ENCODE measurements around the gene NT5DC1. TPM values are rescaled to one million over a fixed set of nuclear protein-coding genes. Genes with fewer than 3 reads are reported as not detected.

NT5DC1 gene
- total and polyA plus RNA-seq, 10 of the 15 experiments (the other 5 are each of a cell fraction or from before 2014, with no cell fraction given): 40.8 to 140 (median 66.8) TPM

DNA sequence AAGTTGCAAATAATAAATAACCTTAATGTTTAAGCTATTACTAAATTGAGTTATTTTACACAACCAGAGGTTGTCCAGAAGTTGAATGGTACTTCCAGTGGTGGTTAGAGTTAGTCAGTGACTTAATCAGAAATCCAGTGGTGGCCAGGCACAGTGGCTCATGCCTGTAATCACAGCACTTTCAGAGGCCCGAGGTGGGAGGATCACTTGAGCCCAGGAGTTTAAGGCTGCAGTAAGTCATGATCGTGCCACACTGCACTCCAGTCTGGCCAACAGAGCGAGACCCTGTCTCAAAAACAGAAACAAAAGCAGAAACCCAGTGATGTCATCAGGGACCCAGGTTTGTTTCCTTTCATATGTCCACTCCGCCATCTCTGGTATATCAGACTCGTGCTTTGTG is 118.2 kb downstream of the NT5DC1 start:
- FAIRE-seq: no peak
- no peak for ATAC-seq
- 60% methylated on average over 5 of the region's 5 CpGs for WGBS (ENCODE audit: insufficient coverage, insufficient replicate concordance, low lambda C conversion rate, missing lambda C conversion rate)
- ChIA-PET POLR2A (no interaction called here), RAD21 (ENCODE audit: unreplicated experiment) (interaction anchor here (1.4 to 1.7 kb wide), 2 partner anchors 69 to 118 kb away, joined by 3 to 4 read pairs; no protein-coding TSS in a partner anchor), CTCF (interaction anchor here (1.1 to 3.0 kb wide), 19 partner anchors 10 to 342 kb away, joined by 3 to 45 read pairs (median 8); partner anchors contain the start of gene TSPYL1), SMC1A (ENCODE audit: uncharacterized antibody, unreplicated experiment) (interaction anchor here (0.7 to 1.5 kb wide), 6 partner anchors 11 to 345 kb away, joined by 3 to 5 read pairs (median 3); partner anchors contain the start of gene DSE)
- Histone ChIP-seq H3K36me3 (ENCODE audit: control insufficient read depth in 2 of 2, insufficient read depth in 2 of 2, low read length in 1 of 2) (peaks cover 0 to 5% of the 10 kb centered on the region in 2 experiments; a peak in 2 of 4 replicates), H3K9me3 (replicated peaks; ENCODE audit: control insufficient read depth, insufficient read depth, low read length) (no peaks in the 10 kb centered on the region), H3K27me3 (replicated peaks in 1 of 2; ENCODE audit: control insufficient read depth in 2 of 2, insufficient read depth in 2 of 2, low read length in 1 of 2) (no peaks in the 10 kb centered on the region), H3K4me3 (no peak overlapping the region), H3K4me1 (ENCODE audit: control insufficient read depth, insufficient read depth, low read length) (no peaks in the 10 kb centered on the region), H3K79me2 (ENCODE audit: control insufficient read depth, insufficient read depth, low read length) (no peaks in the 10 kb centered on the region), H2AFZ (ENCODE audit: control insufficient read depth, low read depth, low read length) (no peak overlapping the region), H4K20me1 (ENCODE audit: control insufficient read depth, insufficient read depth) (no peaks in the 10 kb centered on the region), H3K27ac (ENCODE audit: control insufficient read depth, insufficient read depth) (no peak overlapping the region), H3K9ac (ENCODE audit: control insufficient read depth, insufficient read depth, low read length) (no peak overlapping the region), H3K4me2 (ENCODE audit: control insufficient read depth, insufficient read depth) (no peak overlapping the region)
- no peak for DNase-seq (ENCODE audit: low read depth, low spot score)
- intact Hi-C loops (cut with micrococcal nuclease; ENCODE audit: unreplicated experiment): loop anchor here (5.0 kb wide), 1 partner anchor 313 kb away; no protein-coding TSS in a partner anchor
- in situ Hi-C loops (cut with MboI): no loop called here
- no TSS peak for BruUV-seq (replicated peaks)
- TF ChIP-seq, protein P1, sequence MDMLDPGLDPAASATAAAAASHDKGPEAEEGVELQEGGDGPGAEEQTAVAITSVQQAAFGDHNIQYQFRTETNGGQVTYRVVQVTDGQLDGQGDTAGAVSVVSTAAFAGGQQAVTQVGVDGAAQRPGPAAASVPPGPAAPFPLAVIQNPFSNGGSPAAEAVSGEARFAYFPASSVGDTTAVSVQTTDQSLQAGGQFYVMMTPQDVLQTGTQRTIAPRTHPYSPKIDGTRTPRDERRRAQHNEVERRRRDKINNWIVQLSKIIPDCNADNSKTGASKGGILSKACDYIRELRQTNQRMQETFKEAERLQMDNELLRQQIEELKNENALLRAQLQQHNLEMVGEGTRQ (IDR thresholded peaks at IDR 0.05; ENCODE audit: borderline replicate concordance, low read depth, low read length): no peak
- TF ChIP-seq HDGF (IDR thresholded peaks at IDR 0.05) (no peak), CHD2 (IDR thresholded peaks at IDR 0.05; ENCODE audit: borderline replicate concordance, low read depth, low read length) (no peak), SMAD1 (IDR thresholded peaks at IDR 0.05; ENCODE audit: low read depth, partially characterized antibody) (no peak), NBN (IDR thresholded peaks at IDR 0.05) (no peak), GABPA (IDR thresholded peaks at IDR 0.05; ENCODE audit: low read depth) (no peak), FOS (IDR thresholded peaks at IDR 0.05; ENCODE audit: borderline replicate concordance, extremely low read depth, insufficient read length) (no peak)
- TF ChIP-seq, protein P2, sequence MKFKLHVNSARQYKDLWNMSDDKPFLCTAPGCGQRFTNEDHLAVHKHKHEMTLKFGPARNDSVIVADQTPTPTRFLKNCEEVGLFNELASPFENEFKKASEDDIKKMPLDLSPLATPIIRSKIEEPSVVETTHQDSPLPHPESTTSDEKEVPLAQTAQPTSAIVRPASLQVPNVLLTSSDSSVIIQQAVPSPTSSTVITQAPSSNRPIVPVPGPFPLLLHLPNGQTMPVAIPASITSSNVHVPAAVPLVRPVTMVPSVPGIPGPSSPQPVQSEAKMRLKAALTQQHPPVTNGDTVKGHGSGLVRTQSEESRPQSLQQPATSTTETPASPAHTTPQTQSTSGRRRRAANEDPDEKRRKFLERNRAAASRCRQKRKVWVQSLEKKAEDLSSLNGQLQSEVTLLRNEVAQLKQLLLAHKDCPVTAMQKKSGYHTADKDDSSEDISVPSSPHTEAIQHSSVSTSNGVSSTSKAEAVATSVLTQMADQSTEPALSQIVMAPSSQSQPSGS (IDR thresholded peaks at IDR 0.05; ENCODE audit: low read length): no peak
- TF ChIP-seq, protein P3, sequence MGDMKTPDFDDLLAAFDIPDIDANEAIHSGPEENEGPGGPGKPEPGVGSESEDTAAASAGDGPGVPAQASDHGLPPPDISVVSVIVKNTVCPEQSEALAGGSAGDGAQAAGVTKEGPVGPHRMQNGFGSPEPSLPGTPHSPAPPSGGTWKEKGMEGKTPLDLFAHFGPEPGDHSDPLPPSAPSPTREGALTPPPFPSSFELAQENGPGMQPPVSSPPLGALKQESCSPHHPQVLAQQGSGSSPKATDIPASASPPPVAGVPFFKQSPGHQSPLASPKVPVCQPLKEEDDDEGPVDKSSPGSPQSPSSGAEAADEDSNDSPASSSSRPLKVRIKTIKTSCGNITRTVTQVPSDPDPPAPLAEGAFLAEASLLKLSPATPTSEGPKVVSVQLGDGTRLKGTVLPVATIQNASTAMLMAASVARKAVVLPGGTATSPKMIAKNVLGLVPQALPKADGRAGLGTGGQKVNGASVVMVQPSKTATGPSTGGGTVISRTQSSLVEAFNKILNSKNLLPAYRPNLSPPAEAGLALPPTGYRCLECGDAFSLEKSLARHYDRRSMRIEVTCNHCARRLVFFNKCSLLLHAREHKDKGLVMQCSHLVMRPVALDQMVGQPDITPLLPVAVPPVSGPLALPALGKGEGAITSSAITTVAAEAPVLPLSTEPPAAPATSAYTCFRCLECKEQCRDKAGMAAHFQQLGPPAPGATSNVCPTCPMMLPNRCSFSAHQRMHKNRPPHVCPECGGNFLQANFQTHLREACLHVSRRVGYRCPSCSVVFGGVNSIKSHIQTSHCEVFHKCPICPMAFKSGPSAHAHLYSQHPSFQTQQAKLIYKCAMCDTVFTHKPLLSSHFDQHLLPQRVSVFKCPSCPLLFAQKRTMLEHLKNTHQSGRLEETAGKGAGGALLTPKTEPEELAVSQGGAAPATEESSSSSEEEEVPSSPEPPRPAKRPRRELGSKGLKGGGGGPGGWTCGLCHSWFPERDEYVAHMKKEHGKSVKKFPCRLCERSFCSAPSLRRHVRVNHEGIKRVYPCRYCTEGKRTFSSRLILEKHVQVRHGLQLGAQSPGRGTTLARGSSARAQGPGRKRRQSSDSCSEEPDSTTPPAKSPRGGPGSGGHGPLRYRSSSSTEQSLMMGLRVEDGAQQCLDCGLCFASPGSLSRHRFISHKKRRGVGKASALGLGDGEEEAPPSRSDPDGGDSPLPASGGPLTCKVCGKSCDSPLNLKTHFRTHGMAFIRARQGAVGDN (IDR thresholded peaks at IDR 0.05): no peak
- TF ChIP-seq, protein P4, sequence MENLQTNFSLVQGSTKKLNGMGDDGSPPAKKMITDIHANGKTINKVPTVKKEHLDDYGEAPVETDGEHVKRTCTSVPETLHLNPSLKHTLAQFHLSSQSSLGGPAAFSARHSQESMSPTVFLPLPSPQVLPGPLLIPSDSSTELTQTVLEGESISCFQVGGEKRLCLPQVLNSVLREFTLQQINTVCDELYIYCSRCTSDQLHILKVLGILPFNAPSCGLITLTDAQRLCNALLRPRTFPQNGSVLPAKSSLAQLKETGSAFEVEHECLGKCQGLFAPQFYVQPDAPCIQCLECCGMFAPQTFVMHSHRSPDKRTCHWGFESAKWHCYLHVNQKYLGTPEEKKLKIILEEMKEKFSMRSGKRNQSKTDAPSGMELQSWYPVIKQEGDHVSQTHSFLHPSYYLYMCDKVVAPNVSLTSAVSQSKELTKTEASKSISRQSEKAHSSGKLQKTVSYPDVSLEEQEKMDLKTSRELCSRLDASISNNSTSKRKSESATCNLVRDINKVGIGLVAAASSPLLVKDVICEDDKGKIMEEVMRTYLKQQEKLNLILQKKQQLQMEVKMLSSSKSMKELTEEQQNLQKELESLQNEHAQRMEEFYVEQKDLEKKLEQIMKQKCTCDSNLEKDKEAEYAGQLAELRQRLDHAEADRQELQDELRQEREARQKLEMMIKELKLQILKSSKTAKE (IDR thresholded peaks at IDR 0.05; ENCODE audit: low read depth, poor library complexity, severe bottlenecking): no peak
- TF ChIP-seq, protein P5, sequence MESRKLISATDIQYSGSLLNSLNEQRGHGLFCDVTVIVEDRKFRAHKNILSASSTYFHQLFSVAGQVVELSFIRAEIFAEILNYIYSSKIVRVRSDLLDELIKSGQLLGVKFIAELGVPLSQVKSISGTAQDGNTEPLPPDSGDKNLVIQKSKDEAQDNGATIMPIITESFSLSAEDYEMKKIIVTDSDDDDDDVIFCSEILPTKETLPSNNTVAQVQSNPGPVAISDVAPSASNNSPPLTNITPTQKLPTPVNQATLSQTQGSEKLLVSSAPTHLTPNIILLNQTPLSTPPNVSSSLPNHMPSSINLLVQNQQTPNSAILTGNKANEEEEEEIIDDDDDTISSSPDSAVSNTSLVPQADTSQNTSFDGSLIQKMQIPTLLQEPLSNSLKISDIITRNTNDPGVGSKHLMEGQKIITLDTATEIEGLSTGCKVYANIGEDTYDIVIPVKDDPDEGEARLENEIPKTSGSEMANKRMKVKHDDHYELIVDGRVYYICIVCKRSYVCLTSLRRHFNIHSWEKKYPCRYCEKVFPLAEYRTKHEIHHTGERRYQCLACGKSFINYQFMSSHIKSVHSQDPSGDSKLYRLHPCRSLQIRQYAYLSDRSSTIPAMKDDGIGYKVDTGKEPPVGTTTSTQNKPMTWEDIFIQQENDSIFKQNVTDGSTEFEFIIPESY (IDR thresholded peaks at IDR 0.05): no peak
- TF ChIP-seq, protein P6, sequence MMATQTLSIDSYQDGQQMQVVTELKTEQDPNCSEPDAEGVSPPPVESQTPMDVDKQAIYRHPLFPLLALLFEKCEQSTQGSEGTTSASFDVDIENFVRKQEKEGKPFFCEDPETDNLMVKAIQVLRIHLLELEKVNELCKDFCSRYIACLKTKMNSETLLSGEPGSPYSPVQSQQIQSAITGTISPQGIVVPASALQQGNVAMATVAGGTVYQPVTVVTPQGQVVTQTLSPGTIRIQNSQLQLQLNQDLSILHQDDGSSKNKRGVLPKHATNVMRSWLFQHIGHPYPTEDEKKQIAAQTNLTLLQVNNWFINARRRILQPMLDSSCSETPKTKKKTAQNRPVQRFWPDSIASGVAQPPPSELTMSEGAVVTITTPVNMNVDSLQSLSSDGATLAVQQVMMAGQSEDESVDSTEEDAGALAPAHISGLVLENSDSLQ (IDR thresholded peaks at IDR 0.05): no peak

All from GM12878 (cell line).